Keratinocyte (primary cell): ENCODE data around the gene POU6F2. TPM values are rescaled to one million over a fixed set of nuclear protein-coding genes. Genes with fewer than 3 reads are reported as not detected.

Experiments used
- DNase-seq: peaks from one replicate; pipeline ENCODE4 v3.0.0-alpha.2; 2011; ENCODE audit warnings: low read depth, missing footprints, low spot score
- FAIRE-seq: peaks from 2 replicates; lab custom pipeline; 2011; peaks lifted over from hg19 to GRCh38; lab: Jason Lieb, UNC
- H2AFZ ChIP-seq: 2 replicates; pipeline ENCODE4 v1.6.0; 2012; ENCODE audit warnings: low read length, control low read depth, inconsistent platforms; ENCODE audit not compliant: control insufficient read depth
- H3K27ac ChIP-seq: 2 replicates; pipeline ENCODE4 v1.5.1; 2011; ENCODE audit warnings: low read length; ENCODE audit not compliant: control insufficient read depth, insufficient read depth
- H3K27me3 ChIP-seq: 3 replicates; pipeline ENCODE4 v1.6.0; 2011; ENCODE audit warnings: low read length; ENCODE audit not compliant: control insufficient read depth, insufficient read depth; ENCODE audit errors: extremely low read depth
- H3K36me3 ChIP-seq, 2 experiments: 2 replicates in 1 of 2; 3 replicates in 1 of 2; pipeline ENCODE4 v1.5.1; 2011; ENCODE audit warnings: low read length in 2 of 2, mild to moderate bottlenecking in 1 of 2; ENCODE audit not compliant: control insufficient read depth in 2 of 2, insufficient read depth in 2 of 2; ENCODE audit errors: extremely low read depth in 1 of 2
- H3K4me1 ChIP-seq: 3 replicates; pipeline ENCODE4 v1.5.1; 2011; ENCODE audit warnings: low read length; ENCODE audit not compliant: control insufficient read depth, insufficient read depth; ENCODE audit errors: extremely low read depth
- H3K4me2 ChIP-seq: 3 replicates; pipeline ENCODE4 v1.6.0; 2011; ENCODE audit warnings: low read depth, low read length; ENCODE audit not compliant: control insufficient read depth, insufficient read depth; ENCODE audit errors: extremely low read depth
- H3K4me3 ChIP-seq, 3 experiments: fragments of 200-600 bp in 1 of 3; sonication (generic) in 1 of 3; 2 replicates in 2 of 3; 3 replicates in 1 of 3; pipeline ENCODE4 v1.5.1; 2011 to 2016; ENCODE audit warnings: low read length in 3 of 3, mild to moderate bottlenecking in 3 of 3, control low read depth in 2 of 3, inconsistent platforms in 1 of 3, low read depth in 1 of 3, mixed read lengths in 1 of 3, mixed run types in 1 of 3, moderate library complexity in 1 of 3; ENCODE audit not compliant: control insufficient read depth in 2 of 3, insufficient read depth in 2 of 3; ENCODE audit errors: extremely low read depth in 1 of 3
- H3K79me2 ChIP-seq: 2 replicates; pipeline ENCODE4 v1.6.0; 2012; ENCODE audit warnings: low read length; ENCODE audit not compliant: control insufficient read depth, insufficient read depth
- H3K9ac ChIP-seq: 3 replicates; pipeline ENCODE4 v1.6.0; 2011; ENCODE audit warnings: low read length; ENCODE audit not compliant: control insufficient read depth, insufficient read depth; ENCODE audit errors: extremely low read depth
- H3K9me1 ChIP-seq: 3 replicates; pipeline ENCODE4 v1.6.0; 2011; ENCODE audit warnings: low read length; ENCODE audit not compliant: control insufficient read depth, insufficient read depth; ENCODE audit errors: extremely low read depth
- H3K9me3 ChIP-seq: 2 replicates; pipeline ENCODE4 v1.5.1; 2012; ENCODE audit warnings: low read depth, low read length; ENCODE audit not compliant: control insufficient read depth
- H4K20me1 ChIP-seq: 3 replicates; pipeline ENCODE4 v1.6.0; 2011; ENCODE audit warnings: low read length; ENCODE audit not compliant: control insufficient read depth, insufficient read depth; ENCODE audit errors: extremely low read depth
- EZH2 ChIP-seq: IDR thresholded peaks from one replicate; pipeline ENCODE4 v1.6.1; 2012; ENCODE audit warnings: inconsistent platforms, mild to moderate bottlenecking, low read length, moderate library complexity
- dilution Hi-C: fragments of 300-500 bp; cut with MboI; formaldehyde crosslinking; loops from one replicate; pipeline ENCODE4 v1.7.0; 2020; ENCODE audit warnings: low sequenced_read_pairs; ENCODE audit not compliant: extremely low pct_ligation_motif_present
- polyA plus RNA-seq, 5 experiments: library from polyadenylated mRNA; depleted of rRNA in 3 of 5; stranded (reverse) in 3 of 5; stranded (forward) in 1 of 5; unstranded in 1 of 5; fragments of >200 nt; gene quantifications; 1 replicate in 1 of 5; 2 replicates in 3 of 5; 3 replicates in 1 of 5; pipeline versions ENCODE4 v1.2.1 to v1.2.3, GENCODE V29; 2011 to 2012; ENCODE audit warnings: missing spikeins in 2 of 5, low read depth in 1 of 5, low replicate concordance in 1 of 5
- TF ChIP-seq, protein P1 (sequence below), 3 experiments: IDR thresholded peaks in 1 of 3; conservative IDR thresholded peaks in 1 of 3; optimal IDR thresholded peaks in 1 of 3; 2 replicates in 2 of 3; 3 replicates in 1 of 3; pipeline versions ENCODE3 to v1.5.1; 2011; ENCODE audit warnings: low read length in 3 of 3, mild to moderate bottlenecking in 3 of 3, moderate library complexity in 2 of 3, control low read depth in 1 of 3, inconsistent platforms in 1 of 3; ENCODE audit not compliant: insufficient read depth in 2 of 3; ENCODE audit errors: extremely low read depth in 1 of 3

Gene POU6F2
- polyA plus RNA-seq, 1 donor (not counting 4 experiments of a cell fraction or from before 2014, with no cell fraction given) = not detected

DNA sequence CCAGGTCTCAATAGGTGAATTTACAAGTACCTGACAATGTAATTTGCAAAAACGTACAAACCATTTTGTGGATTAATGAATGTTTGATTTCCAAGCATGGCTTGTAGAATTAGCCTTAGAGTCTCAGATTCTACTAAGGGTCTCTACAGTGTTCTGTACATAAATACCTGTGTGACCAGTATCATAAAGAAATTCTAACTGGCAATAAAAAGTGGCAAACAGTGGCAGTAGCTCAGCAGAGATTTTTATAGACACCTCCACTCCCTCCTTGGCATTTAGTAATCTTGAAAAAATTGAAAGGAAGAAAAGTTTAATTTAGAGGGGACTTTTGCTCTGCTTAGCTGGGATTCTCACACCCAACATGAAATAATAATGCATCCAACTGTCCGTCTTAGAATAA is 220.8 kb downstream of the POU6F2 start:
- H4K20me1 ChIP-seq = no peaks in the 10 kb centered on the region
- H3K36me3 ChIP-seq = no peaks in the 10 kb centered on the region
- no peak overlapping the region for H3K4me2 ChIP-seq
- FAIRE-seq (no peak), DNase-seq (no peak)
- no peak overlapping the region for H3K27ac ChIP-seq
- no peaks in the 10 kb centered on the region for H3K79me2 ChIP-seq
- H3K9me3 ChIP-seq = no peaks in the 10 kb centered on the region
- no peaks in the 10 kb centered on the region for H3K4me1 ChIP-seq
- no peak overlapping the region for H3K9ac ChIP-seq
- no peak overlapping the region for H2AFZ ChIP-seq
- TF ChIP-seq, protein P1, sequence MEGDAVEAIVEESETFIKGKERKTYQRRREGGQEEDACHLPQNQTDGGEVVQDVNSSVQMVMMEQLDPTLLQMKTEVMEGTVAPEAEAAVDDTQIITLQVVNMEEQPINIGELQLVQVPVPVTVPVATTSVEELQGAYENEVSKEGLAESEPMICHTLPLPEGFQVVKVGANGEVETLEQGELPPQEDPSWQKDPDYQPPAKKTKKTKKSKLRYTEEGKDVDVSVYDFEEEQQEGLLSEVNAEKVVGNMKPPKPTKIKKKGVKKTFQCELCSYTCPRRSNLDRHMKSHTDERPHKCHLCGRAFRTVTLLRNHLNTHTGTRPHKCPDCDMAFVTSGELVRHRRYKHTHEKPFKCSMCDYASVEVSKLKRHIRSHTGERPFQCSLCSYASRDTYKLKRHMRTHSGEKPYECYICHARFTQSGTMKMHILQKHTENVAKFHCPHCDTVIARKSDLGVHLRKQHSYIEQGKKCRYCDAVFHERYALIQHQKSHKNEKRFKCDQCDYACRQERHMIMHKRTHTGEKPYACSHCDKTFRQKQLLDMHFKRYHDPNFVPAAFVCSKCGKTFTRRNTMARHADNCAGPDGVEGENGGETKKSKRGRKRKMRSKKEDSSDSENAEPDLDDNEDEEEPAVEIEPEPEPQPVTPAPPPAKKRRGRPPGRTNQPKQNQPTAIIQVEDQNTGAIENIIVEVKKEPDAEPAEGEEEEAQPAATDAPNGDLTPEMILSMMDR (optimal IDR thresholded peaks at IDR 0.05 in 1 of 3, IDR thresholded peaks at IDR 0.05 in 1 of 3, conservative IDR thresholded peaks at IDR 0.05 in 1 of 3; ENCODE audit: extremely low read depth in 1 of 3, insufficient read depth in 2 of 3, low read length in 3 of 3) = no peak
- TF ChIP-seq EZH2 = no peak
- no peaks in the 10 kb centered on the region for H3K9me1 ChIP-seq
- no peaks in the 10 kb centered on the region for H3K27me3 ChIP-seq
- H3K4me3 ChIP-seq = no peak overlapping the region
- dilution Hi-C loops = no loop called here

DNA sequence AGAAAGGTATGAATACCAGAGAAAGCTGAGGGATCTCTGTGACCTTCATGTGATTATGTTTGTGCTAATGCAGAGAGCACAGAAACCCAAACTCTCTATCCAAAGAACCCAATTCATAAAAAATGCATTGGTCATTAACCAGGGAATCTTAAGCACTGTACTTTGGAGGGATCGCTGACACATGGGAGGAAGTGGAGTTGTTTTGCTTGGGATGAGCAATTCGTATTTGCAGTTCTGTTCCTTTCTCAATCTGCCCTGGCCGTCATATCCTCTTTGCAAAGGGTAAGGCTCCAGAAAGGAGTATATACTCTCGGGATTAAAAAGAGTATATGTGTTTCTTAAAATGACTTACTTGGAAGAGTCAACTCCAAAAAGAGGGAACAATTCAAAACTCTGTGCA is 221.3 kb downstream of the POU6F2 start:
- no peak for DNase-seq
- dilution Hi-C loops = no loop called here
- H3K79me2 ChIP-seq = no peaks in the 10 kb centered on the region
- no peak overlapping the region for H3K4me3 ChIP-seq
- no peaks in the 10 kb centered on the region for H4K20me1 ChIP-seq
- H3K4me1 ChIP-seq = no peaks in the 10 kb centered on the region
- FAIRE-seq = no peak
- H2AFZ ChIP-seq = no peak overlapping the region
- H3K27me3 ChIP-seq = no peaks in the 10 kb centered on the region
- TF ChIP-seq, protein P1 (optimal IDR thresholded peaks at IDR 0.05 in 1 of 3, IDR thresholded peaks at IDR 0.05 in 1 of 3, conservative IDR thresholded peaks at IDR 0.05 in 1 of 3; ENCODE audit: extremely low read depth in 1 of 3, insufficient read depth in 2 of 3, low read length in 3 of 3) = no peak
- no peak for TF ChIP-seq EZH2
- no peaks in the 10 kb centered on the region for H3K9me1 ChIP-seq
- H3K9me3 ChIP-seq = no peaks in the 10 kb centered on the region
- H3K36me3 ChIP-seq = no peaks in the 10 kb centered on the region
- no peak overlapping the region for H3K9ac ChIP-seq
- H3K4me2 ChIP-seq = no peak overlapping the region
- H3K27ac ChIP-seq = no peak overlapping the region
